Occipital lobe (tissue), 2 donors: ENCODE data around the gene MUC4. TPM values are rescaled to one million over a fixed set of nuclear protein-coding genes. Genes with fewer than 3 reads are reported as not detected.
"Not testable (repeated sequence)": the region's sequence is repeated elsewhere in the genome, so short reads cannot be mapped to it uniquely, and the experiment has no call there.

Experiments
- DNase-seq: peaks from one replicate; lab custom pipeline; 2025; lab: John Stamatoyannopoulos, UW
- total RNA-seq: library from RNA; depleted of rRNA; stranded (reverse); fragments of >200 nt; gene quantifications from one replicate; pipeline ENCODE4 v1.2.3, GENCODE V29; 2014

MUC4 gene
- total RNA-seq, 1 donor from 2014 or later = not detected

GRCh38 chr3:195718477-195718984 is 93.2 kb downstream of the MUC4 start:
- no peak for DNase-seq

- no peak for DNase-seq
Measured at GRCh38 chr3:195717852-195718476, 93.8 kb downstream of the MUC4 start.

GRCh38 chr3:195717416-195717815 is 94.3 kb downstream of the MUC4 start:
- no peak for DNase-seq

GRCh38 chr3:195715583-195716266 is 96.0 kb downstream of the MUC4 start:
- no peak for DNase-seq

GRCh38 chr3:195715134-195715533 is 96.6 kb downstream of the MUC4 start:
- DNase-seq = no peak

GRCh38 chr3:195714380-195715011 is 97.2 kb downstream of the MUC4 start:
- no peak for DNase-seq

- DNase-seq = not testable (repeated sequence)
Measured at GRCh38 chr3:195713150-195713549, 98.6 kb downstream of the MUC4 start.

- not testable (repeated sequence) for DNase-seq
Measured at GRCh38 chr3:195712535-195712910, 99.2 kb downstream of the MUC4 start.

- DNase-seq = no peak
Measured at GRCh38 chr3:195711813-195712534, 99.8 kb downstream of the MUC4 start.

GRCh38 chr3:195711091-195711812 is 100.5 kb downstream of the MUC4 start:
- not testable (repeated sequence) for DNase-seq

GRCh38 chr3:195710126-195710905 is 101.4 kb downstream of the MUC4 start:
- DNase-seq = not testable (repeated sequence)

GRCh38 chr3:195709676-195710085 is 102.0 kb downstream of the MUC4 start:
- no peak for DNase-seq

- no peak for DNase-seq
Measured at GRCh38 chr3:195708626-195709481, 102.9 kb downstream of the MUC4 start.

- DNase-seq = no peak
Measured at GRCh38 chr3:195708061-195708460, 103.7 kb downstream of the MUC4 start.

GRCh38 chr3:195705081-195705991 is 106.4 kb downstream of the MUC4 start:
- no peak for DNase-seq

GRCh38 chr3:195704433-195704999 is 107.2 kb downstream of the MUC4 start:
- DNase-seq = no peak

- DNase-seq = no peak
Measured at GRCh38 chr3:195703776-195704175, 108.0 kb downstream of the MUC4 start.
